ENCODE measurements around the gene BLOC1S1. TPM values are rescaled to one million over a fixed set of nuclear protein-coding genes. Genes with fewer than 3 reads are reported as not detected.

Gene BLOC1S1
- total RNA-seq, 1 donor, result 59.4 TPM

GRCh38 chr12:55699471-55700055, 16.3 kb upstream of the BLOC1S1 start:
- no peak overlapping the region for H3K4me3 ChIP-seq (ENCODE audit: insufficient read depth, low read length)
- peak; percentile 62 for DNase-seq (ENCODE audit: insufficient read length, low spot score, missing footprints)
- H3K4me2 ChIP-seq (ENCODE audit: insufficient read depth, low read length), result no peak overlapping the region
- peaks cover 18% of the 10 kb centered on the region for H3K4me1 ChIP-seq (ENCODE audit: insufficient read depth, low read length)
- TF ChIP-seq CTCF (IDR thresholded peaks at IDR 0.05; ENCODE audit: extremely low read depth, low read depth, low read length), result no peak
- H3K27me3 ChIP-seq (ENCODE audit: insufficient read depth, low read length), result no peaks in the 10 kb centered on the region
- H2AFZ ChIP-seq (ENCODE audit: low read length), result no peak overlapping the region
- peaks cover 58% of the 10 kb centered on the region for H3K36me3 ChIP-seq (ENCODE audit: insufficient read depth, low read length)
- H3K79me2 ChIP-seq (ENCODE audit: insufficient read depth, low read length), result peaks cover 52% of the 10 kb centered on the region
- peaks cover 41% of the 10 kb centered on the region for H4K20me1 ChIP-seq (ENCODE audit: insufficient read depth, low read length)
- H3K9me3 ChIP-seq (ENCODE audit: low read depth, low read length), result no peaks in the 10 kb centered on the region
- no peak overlapping the region for H3K27ac ChIP-seq (ENCODE audit: low read depth, low read length)

GRCh38 chr12:55700255-55701018, 15.4 kb upstream of the BLOC1S1 start:
- TF ChIP-seq CTCF (IDR thresholded peaks at IDR 0.05; ENCODE audit: extremely low read depth, low read depth, low read length), result no peak
- Histone ChIP-seq H3K79me2 (ENCODE audit: insufficient read depth, low read length) (peaks cover 61% of the 10 kb centered on the region), H3K9me3 (ENCODE audit: low read depth, low read length) (no peaks in the 10 kb centered on the region), H3K4me3 (ENCODE audit: insufficient read depth, low read length) (no peak overlapping the region), H2AFZ (ENCODE audit: low read length) (no peak overlapping the region), H4K20me1 (ENCODE audit: insufficient read depth, low read length) (peaks cover 50% of the 10 kb centered on the region), H3K4me2 (ENCODE audit: insufficient read depth, low read length) (no peak overlapping the region), H3K36me3 (ENCODE audit: insufficient read depth, low read length) (peaks cover 53% of the 10 kb centered on the region), H3K27me3 (ENCODE audit: insufficient read depth, low read length) (no peaks in the 10 kb centered on the region), H3K27ac (ENCODE audit: low read depth, low read length) (no peak overlapping the region), H3K4me1 (ENCODE audit: insufficient read depth, low read length) (peaks cover 27% of the 10 kb centered on the region)
- peak; percentile 66 for DNase-seq (ENCODE audit: insufficient read length, low spot score, missing footprints)

GRCh38 chr12:55702861-55703260, 13.0 kb upstream of the BLOC1S1 start:
- no peak overlapping the region for H3K4me3 ChIP-seq (ENCODE audit: insufficient read depth, low read length)
- no peak overlapping the region for H3K4me2 ChIP-seq (ENCODE audit: insufficient read depth, low read length)
- H3K79me2 ChIP-seq (ENCODE audit: insufficient read depth, low read length), result peaks cover 81% of the 10 kb centered on the region

More at GRCh38 chr12:55702861-55703260, 13.0 kb upstream of the BLOC1S1 start:
- Histone ChIP-seq H3K4me1 (ENCODE audit: insufficient read depth, low read length) (peaks cover 40% of the 10 kb centered on the region), H3K27me3 (ENCODE audit: insufficient read depth, low read length) (no peaks in the 10 kb centered on the region), H4K20me1 (ENCODE audit: insufficient read depth, low read length) (peaks cover 52% of the 10 kb centered on the region), H3K9me3 (ENCODE audit: low read depth, low read length) (no peaks in the 10 kb centered on the region), H2AFZ (ENCODE audit: low read length) (no peak overlapping the region), H3K27ac (ENCODE audit: low read depth, low read length) (no peak overlapping the region), H3K36me3 (ENCODE audit: insufficient read depth, low read length) (peaks cover 29% of the 10 kb centered on the region)
- no peak for TF ChIP-seq CTCF (IDR thresholded peaks at IDR 0.05; ENCODE audit: extremely low read depth, low read depth, low read length)
- DNase-seq (ENCODE audit: insufficient read length, low spot score, missing footprints), result no peak

Measured in osteoblast (primary cell).